ENCODE results near the gene PLEKHG2.
A peak's percentile ranks its signal among the peaks of the same experiment; 100 is the strongest.

The PLEKHG2 gene

DNA sequence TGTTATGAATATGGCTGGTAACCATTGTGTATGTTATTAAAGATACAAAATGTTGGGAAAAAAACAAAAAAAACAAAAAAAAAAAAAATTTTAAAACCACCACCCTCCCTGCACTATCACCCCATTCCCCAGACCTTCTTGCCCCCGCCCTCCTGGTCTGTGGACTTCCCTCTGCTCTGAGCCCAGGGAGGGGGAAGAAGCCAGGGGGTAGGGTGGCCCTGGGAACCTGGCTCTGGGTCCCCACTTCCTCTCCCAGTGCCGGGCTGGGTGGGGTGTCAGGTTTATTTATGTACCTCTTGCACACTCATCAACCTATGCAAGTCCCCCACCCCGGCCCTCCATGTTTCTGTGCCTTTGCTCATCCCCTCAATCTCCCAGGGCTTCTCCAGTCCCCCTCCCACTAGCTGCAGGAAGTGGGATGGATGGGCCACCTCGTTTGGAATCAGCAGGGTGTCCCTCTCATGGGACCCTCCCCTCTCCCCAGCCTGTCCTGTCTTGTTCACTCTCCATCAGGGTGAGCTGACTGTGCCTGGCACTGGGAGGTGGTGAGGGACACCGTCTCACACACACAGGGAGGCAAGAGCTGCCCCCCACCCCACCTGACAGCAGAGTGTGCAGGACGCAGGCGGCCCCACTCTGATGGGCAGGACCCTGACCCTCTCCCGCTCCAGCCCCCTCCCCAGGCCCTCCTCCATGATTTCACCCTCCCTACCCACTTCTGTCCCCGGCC is 27.5 kb upstream of the PLEKHG2 start:
- no peak for DNase-seq

DNA sequence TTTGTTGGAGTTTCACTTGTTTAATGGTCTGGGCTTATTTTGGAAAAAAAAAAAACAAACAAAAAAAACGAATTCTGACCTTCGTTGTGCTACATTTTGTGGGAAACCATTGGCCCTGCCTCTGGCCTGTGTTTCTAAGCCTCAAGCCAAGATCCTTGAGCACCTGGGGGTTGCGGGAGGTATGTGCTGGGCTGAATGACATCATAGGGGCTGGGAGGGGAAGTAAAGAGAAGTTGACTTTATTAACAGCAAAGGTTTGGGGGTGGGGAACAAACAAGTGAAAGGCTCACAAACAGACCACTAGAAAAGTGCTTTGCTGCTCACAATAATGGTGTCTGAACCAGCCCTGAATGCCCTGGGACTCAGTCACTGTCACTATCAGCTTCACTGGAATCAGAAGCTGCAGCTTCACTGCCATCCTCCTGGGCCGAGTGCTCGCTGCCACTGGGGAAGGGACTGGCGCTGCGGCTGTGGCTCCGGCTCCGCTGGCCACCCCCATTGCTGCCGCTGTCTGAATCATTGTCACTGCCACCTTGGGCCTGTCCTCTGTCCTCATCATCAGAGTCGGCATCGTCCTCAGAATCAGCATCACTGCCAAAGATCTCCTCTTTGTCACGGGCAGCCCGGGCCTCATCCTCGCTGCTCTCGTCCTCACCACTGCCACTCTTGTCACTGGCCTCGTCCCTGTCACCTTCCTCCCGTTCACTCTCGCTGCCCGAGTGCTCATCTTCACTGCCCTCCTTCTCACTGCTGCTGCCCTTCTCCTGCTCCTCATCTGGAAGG is 26.6 kb upstream of the PLEKHG2 start:
- no peak for DNase-seq

DNA sequence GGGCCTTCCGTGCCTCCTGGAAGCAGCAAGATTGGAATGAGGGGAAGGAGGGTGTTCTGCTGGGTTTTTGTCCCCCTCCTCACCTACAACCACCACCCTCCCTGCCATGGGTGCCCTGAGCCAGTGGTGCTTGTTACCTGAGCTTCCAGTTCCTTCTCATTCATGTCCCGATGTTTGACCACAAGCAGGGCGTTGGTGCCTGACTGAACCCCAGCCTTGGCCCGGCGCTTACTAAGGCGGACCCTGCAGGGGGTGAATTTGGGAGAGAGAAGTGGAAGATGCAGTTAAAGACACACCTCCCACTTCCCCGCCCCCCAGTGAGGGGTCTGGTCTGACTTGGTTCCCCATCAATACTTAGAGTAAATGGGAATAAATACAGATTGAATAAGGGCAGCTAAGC is 25.9 kb upstream of the PLEKHG2 start:
- DNase-seq, result no peak

DNA sequence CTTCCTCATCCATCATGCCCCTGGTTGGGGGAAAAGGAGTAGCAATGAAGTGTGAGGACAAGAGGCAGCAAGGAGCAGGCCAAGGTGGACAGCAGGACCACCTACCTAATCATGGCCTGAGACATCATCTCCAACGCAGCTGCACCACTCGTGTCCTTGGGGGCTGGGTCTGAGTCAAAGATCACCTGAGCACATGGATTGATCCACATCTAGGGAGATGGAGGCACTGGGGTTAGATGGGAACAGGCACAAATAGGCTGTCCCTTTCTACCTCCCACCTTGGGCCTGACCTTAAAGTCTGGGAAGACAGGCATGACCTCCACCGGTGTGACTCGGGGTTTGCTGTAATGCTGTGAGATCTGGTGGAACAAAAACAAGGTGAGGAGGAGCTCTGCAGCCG is 23.8 kb upstream of the PLEKHG2 start:
- DNase-seq, result no peak

DNA sequence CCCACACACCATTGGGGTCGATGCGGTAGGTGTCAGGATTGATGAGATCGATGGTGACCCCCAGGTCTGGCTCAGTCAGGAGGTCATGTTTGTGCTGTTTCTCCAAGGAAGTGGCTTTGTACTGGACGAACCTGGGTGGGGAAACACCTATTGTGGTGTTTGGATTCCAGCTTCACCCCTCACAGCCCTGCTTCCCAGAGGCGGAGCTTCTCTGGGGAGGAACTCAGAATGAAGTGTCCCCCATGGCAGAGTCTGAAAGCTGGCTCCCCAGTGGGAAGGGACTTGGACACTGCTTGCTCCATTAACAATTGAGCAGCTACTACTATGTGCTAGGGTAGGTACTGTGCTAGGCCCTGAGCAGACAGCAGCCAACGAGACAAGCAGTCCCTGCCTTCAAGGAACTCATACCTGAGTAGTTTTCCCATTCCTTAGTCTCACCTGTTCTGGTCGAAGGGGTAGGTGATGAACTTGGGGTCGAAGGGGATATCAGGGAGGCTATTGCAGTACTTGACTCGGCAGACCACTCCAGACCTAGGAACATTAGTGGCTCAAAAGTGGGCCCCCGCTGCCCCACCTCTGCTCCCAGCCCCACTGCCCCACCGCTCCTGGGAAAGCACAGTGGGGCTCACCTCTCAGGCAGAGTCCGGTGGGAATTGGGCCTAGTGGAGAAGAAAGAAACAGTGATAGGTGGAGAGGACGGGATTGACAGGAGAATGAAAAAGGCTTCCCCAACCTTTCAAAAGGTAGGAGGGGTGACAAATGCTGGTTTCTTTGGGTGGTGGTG is 22.6 kb upstream of the PLEKHG2 start:
- no peak for DNase-seq

DNA sequence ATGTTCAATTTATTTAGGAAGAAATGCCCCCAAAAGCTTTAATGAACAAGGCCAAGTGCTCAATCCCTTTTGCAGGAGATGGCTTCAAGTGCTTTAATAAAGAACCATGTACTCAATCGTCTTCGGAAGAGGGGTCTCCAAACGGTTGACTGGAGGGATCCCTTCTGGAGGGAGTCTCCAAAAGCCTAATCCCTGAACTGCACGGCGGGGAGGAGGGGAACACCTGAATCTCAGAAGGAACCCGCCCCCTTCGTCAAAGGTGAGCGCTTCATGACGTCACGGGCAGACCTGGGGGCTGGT is 22.1 kb upstream of the PLEKHG2 start:
- DNase-seq, result peak; percentile 87

DNA sequence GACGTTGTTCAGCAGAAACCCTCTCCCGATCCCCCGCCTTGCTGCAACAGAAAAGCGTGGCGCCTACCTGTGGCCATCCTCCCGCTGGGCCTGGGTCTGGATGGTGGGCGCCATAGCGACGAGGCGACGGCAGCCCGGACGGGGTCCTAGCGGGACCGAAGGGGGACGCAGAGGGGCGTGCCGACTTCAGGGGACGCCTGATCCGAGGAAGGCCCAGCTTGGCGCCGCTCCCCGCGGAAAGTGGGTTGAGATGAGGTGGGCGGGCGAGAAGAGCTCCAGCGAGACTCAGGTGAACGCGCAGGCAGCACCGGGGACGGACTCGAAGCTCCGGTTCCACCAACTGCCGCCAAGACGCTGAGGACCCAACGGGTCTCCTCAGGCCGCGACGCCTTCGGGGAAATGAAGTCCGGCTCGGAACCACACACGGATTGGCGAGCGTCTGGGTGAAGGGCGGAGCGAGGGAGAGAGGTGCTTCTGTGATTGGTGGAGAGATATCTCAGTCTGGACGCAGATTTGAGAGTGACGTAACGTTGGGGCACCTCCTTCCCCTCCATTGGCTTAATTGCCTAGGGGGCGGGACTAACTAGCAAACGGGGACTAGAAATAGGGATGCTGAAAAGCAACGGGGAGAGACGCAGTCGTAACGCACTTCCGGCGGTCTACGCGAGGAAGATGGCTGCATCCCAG is 21.6 kb upstream of the PLEKHG2 start, which contains the start of the genes MED29 and PAF1:
TSS of gene MED29 (plus strand) at position 628 of the 687 bp plus-strand sequence. CDS start at position 673, 45 bp downstream.
TSS of gene PAF1 (minus strand) at position 356 of the 687 bp plus-strand sequence. CDS start at position 114, 242 bp downstream.
- DNase-seq, result peak; percentile 99

DNA sequence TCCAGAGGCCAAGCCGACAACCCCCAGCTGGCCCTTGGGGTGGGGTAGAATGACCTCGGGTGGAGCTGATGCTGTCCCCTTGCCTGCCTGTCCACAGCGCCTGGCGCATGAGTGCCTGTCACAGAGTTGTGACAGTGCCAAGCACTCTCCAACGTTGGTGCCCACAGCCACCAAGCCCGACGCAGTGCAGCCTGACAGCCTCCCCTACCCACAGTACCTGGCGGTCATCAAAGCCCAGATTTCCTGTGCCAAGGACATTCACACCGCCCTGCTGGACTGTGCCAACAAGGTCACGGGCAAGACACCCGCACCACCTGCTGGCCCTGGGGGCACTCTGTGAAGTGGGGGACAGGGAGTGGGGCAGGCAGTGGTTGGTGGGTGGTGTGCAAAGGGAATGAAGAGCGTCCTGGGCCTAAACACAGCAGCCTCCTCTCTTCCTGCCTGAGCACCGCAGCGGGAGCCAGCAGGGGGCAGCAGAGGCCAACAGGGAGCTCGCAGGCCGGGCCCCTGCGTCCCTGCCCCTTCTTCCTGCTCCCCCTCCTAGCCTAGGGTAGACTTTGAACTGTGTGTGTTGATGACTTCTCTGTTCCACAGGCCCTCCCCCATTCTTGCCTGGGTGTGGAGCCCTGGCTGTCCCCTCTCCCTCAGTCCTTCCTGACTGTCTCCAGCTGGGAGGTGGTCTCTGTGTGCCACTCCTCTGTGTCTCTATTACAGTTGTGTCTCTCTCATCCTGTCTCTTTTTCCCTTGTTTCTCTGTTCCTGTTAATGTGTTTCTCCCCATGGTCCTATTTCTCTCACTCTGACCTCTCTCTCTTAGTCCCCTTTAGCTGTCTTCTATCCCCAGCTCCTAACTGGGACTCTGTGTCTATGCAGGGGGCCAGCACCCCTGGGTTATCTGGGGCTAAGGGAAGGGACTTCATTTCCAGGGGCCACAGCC is 14.8 kb upstream of the PLEKHG2 start:
- DNase-seq, result peak; percentile 94

DNA sequence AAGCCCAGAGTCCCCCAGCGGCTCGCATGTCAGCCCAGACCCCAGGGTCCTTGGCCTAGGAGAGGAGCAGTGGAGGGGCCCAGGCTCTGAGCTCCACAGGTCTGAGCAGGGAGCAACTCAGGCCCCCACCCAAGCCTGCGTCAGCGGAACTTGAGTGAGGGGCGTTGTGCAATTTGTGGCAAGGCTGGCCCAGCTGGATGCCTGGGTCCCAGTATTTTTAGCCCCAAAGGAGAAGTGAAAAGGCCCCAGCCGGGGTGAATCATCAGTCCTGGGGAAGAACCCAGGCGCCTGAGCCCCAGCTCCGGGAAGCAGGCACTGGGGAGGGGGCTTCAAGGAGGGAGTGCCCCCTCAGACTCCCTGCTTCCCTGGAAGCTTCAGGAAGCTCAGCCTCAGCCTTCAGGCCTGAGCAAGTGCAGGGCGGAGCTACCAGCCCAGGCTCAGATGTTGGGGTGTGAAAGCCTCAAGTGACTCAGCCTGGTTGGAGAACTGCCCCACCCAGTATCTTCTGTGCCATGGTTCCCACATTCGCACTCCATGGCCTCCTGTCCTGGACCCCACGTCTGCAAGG is 14.1 kb upstream of the PLEKHG2 start:
- peak; percentile 74 for DNase-seq

DNA sequence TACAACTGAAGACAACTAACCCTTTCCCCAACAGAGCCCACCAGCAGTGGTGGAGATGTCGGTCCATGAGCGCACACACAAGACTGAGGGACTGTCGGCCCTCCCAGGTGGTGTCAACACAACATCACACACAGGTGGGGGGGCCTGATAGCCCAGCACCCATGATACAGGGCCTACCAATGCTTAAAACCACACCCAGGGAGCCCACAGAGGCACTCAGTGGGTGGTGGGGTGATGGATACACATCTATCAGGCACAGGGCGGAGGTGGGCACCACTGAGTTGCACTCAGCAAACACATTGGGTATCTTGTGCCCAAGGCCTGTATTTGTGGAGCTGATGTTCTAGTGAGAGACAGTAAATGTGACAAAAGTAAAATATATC is 12.8 kb upstream of the PLEKHG2 start:
- no peak for DNase-seq

DNA sequence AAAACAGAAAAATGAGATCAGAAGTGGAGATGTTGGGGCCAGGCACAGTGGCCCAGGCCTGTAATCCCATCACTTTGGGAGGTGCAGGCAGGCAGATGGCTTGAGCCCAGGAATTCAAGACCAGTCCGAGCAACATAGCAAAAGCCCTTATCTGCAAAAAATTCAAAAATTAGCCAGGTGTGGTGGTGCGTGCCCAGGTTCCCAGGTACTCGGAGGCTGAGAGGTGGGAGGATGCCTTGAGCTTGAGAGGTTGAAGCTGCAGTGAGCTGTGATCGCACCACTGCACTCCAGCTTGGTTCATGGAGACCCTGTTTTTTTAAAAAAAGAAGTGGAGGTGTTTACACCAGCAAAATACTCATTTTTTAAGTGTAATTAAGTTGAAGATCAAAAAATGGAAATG is 12.4 kb upstream of the PLEKHG2 start:
- DNase-seq, result no peak

DNA sequence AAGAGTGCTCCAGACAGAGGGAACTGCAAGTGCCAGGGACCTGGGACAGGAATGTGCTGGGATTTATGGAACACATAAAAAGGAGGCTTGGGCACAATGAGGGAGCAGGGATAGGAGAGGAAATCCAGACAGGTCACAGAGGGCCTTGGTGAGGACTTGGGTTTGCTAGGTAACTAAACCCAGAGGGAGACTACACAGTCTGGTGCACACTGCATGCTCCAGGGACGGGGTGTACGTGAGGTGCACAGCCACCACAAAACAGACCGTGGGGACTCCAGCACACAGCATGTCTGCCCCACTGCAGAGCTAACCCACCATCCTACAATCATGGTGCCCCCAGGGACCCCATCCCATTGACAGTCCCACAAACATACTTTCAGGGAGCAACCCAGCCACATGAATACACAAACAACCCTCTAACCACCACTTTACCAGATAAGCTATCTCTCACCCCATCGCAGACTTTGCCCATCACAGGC is 11.4 kb upstream of the PLEKHG2 start:
- DNase-seq, result no peak

DNA sequence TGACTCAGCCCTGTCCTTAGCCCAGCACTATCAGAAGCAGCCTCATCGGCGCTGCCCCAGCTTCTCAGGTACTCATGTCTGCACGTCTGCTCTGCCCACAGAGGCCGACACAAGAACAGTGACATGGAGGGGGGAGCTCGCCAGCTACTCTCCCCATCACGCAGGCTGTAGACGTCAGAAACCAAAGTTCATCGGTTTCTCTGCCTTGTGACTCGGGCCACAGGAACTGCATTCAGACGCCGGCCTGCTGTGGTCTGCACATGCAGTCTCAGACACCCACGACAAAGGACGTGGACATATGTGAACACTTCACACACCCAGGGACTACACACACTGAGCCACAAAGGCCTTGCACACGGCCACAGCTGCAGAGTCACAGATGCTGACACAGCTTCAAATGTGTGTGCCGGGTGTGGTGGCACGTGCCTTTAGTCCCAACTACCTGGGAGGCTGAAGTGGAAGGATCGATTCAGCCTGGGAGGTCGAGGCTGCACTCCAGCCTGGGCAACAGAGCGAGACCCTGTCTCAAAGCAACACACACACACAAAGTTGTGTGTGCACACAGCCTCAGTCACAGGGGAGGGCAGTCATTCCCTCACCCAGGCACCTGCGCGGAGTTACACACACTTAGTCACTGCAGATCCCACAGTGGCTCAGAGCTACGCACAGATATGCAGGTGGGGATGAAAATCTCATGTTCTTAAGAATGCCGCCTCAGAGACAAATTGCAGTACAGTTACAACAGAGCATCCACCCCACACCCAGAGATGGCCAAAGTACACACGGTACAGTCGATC is 10.7 kb upstream of the PLEKHG2 start:
- peak; percentile 91 for DNase-seq

DNA sequence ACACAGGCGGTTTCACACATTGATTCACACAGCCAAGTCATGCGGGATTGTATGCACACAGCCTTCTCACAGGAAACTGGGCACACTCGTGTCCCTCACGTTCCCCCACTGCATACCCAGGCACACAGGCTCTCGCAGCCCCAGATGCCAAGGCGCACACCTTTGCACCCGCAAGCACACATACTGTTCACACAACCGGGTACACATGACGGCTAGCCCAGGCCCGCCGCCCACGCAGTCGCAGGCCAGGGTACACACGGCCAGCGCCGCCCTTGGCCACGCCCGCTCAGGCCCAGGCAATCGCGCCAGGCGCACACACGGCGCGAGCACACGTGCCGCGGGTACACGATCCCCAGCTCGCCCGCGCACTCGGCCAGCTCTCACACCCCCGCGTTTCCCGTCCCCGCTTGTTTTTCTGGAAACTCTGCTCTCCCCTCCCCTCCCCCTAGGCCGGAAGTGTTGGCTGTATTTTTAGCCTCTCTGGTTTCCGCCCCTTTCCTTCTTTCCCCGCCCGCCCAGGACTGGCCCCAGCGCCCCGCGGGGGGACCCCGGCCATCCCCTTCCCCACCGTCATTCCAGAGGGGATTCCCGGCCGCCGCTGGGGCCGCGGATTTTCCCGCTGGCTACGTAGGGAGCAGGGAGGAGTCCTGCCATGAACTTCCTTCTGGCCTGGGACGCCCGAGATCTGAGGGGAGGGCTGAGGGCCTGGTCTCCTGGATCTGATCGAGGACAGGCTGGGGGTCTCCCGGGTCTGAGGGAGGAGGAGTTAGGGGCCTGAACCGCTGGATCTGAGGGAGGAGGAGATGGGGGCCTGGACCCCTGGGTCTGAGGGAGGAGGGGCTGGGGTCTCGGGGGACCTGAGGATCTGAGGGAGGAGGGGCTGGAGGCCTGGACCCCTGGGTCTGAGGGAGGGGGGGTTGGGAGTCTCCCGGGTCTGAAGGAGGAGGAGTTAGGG is 9.8 kb upstream of the PLEKHG2 start:
- DNase-seq, result peak; percentile 94

DNA sequence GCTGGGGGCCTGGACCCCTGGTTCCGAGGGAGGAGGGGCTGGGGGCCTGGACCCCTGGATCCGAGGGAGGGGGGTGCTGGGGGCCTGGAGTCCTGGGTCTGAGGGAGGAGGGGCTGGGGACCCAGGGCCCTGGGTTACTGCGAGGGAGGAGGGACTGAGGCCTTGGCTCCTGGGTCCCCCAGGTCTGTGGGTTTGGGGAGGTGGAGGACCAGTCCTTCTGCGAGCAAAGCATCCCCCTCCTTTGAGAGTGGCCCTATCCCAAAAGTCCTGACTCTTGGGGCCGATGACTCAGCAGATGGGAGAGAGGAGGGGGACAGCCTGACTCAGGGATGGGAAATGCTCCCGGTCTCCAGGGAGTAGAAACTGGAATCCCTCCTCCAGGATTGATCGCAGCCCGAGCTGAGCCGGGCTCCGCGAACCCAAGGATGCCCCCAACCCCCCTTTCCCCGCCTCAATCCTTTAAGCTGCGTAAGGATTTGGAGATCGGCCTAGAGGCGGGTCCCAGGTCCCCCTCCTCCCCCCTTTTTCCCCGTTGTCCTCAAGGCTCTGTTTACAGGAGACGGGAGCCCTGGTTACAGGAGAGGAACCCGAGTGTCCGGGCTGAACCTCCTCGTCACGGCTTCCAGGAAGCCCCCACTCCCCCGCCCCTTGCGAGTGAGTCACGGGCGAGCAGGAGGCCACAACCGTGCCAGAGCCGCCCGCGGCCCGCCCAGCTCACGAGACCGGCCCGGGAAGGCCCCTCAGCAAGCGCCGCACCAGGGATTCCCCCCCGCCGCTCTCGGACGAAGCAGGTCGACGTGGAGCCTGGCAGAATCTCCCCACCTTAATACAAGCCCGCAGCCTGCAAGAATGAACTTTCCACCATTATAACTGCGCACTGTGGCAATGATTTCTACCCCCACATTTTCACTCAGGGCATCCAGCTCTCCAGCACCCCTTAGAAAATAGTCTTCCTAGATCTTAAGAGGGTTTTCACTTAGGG is 8.8 kb upstream of the PLEKHG2 start:
- DNase-seq, result peak; percentile 99

DNA sequence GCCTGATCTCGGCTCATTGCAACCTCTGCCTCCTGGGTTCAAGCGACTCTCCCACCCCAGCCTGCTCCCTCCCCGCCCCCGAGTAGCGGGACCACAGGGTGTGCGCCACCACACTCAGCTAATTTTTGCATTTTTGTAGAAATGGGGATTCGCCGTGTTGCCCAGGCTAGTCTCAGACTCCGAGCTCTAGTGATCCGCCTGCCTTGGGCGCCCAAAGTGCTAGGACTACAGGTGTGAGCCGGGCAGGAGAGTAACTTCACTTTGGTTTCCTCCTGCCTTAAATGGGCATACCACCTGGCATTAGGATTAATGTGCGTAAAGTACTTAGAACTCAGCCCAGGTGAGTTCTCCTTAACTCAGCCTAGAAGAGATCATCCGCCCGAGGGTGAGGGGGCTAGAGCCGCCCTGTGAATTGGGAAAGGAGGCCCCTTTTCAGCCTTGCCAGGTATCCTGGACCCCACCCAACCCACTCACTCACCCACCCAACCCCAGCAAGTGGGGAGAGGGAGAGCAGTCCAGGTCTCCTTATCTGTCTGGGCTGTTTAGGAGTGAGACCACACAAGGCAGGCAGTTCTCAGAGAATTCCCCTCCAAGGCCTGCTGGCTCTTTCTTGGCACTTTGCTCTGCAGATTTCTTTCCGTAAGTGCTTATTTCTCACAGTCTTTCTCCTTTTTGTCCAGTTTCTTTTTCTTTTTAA is 7.1 kb upstream of the PLEKHG2 start:
- DNase-seq, result peak; percentile 39

DNA sequence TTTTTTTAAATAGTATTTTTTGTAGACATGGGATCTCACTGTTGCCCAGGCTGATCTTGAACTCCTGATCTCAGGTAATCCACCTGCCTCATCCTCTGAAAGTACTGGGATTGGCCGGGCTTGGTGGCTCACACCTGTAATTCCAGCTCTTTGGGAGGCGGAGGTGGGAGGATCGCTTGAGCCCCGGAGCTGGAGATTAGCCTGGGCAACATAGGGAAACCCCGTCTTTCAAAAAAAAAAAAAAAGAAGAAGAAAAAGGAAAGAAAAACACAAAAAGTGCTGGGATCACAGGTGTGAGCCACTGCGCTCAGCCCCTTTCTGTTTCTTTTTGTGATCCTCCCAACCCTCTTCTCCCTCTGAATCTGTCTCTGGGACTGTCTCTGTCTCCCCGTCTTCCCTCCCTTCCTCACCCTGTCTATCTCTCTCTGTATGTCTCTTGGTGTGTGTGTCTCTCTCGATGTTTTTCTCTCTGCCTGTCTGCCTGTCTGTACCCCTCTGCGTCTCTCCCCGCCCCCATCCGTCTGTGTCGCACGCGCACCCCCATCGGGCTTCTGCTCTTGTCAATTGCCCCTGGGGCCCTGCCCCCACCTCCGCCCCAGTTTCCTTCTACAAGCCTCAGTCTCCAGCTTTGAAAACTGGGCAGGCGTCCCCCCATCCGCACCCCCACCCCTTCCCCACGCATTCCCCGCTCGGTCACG is 6.4 kb upstream of the PLEKHG2 start:
- DNase-seq, result peak; percentile 94
